GM12864 (cell line): Measurements from ENCODE around the gene SNX18.

Source experiments
- DNase-seq: peaks from one replicate; pipeline ENCODE4 v3.0.0-alpha.2; 2011; ENCODE audit warnings: low read depth
- H3K4me3 ChIP-seq: 2 replicates; pipeline ENCODE4 v1.5.1; 2011; ENCODE audit warnings: mild to moderate bottlenecking, low read depth, low read length, control low read depth
- TF ChIP-seq, protein P1 (sequence below): IDR thresholded peaks from 2 replicates; pipeline ENCODE4 v1.5.1; 2011; ENCODE audit warnings: low read depth, mild to moderate bottlenecking, moderate library complexity, low read length, control low read depth, inconsistent platforms; ENCODE audit errors: missing control alignments

SNX18 gene

DNA sequence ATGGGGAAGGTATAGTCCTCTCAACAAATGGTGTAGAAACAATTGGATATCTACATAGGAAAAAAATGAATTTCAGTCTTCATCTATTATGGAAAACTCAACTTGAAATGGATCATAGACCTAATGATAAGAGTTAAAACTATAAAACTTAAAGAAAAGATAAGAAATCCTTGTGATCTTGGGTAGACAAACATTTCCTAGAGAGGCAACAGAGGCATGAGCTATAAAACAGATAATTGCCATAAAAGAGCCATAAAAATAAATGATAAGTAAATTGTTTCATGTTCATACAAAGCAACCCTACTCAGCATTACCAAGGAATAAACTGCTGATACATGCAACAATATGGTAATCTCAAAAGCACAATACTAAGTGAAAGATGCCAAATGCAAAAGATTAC, 76.2 kb downstream of the SNX18 start:
- TF ChIP-seq, protein P1, sequence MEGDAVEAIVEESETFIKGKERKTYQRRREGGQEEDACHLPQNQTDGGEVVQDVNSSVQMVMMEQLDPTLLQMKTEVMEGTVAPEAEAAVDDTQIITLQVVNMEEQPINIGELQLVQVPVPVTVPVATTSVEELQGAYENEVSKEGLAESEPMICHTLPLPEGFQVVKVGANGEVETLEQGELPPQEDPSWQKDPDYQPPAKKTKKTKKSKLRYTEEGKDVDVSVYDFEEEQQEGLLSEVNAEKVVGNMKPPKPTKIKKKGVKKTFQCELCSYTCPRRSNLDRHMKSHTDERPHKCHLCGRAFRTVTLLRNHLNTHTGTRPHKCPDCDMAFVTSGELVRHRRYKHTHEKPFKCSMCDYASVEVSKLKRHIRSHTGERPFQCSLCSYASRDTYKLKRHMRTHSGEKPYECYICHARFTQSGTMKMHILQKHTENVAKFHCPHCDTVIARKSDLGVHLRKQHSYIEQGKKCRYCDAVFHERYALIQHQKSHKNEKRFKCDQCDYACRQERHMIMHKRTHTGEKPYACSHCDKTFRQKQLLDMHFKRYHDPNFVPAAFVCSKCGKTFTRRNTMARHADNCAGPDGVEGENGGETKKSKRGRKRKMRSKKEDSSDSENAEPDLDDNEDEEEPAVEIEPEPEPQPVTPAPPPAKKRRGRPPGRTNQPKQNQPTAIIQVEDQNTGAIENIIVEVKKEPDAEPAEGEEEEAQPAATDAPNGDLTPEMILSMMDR, result no peak
- DNase-seq, result no peak
- H3K4me3 ChIP-seq, result no peak overlapping the region

DNA sequence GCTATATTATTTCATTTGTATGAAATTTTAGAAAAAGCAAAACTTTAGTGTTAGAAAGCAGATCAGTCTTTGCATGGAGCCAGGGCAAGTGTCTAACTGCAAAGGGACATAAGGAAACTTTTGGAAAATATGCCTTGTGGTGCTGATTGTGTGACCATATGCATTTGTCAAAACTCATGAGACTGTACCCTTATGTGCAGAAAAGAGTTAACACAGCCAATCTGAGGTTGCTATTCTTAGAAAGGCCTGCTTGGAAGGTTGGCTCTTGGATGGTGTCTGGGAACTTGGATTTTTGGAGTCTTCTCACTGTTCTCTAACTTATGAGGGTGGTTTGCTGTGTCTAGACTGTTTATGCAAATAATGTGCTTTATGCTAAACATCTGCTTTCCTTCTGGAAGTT, 76.6 kb downstream of the SNX18 start:
- H3K4me3 ChIP-seq, result no peak overlapping the region
- DNase-seq, result no peak
- TF ChIP-seq, protein P1, result no peak

DNA sequence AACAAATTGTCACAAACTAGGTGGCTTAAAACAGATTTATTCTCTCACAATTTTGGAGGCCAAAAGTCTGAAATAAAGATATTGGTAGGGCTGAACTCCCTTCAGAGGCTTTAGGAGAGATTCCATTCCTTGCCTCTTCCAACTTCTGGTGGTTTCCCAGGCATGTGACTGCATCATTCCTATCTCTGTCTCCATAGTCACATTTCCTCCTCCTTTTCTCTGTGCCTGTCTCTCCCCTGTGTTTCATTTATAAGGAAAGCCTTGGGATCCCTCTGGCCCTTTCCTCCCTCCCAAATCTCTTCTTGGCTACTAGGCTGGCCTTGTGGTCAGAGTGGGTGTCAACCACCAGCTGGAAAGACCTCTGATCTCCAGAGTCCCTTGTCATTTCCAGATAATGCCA, 78.2 kb downstream of the SNX18 start:
- H3K4me3 ChIP-seq, result no peak overlapping the region
- TF ChIP-seq, protein P1, result no peak
- no peak for DNase-seq
